K562 (cell line): ENCODE results near the gene IPP. TPM values are rescaled to one million over a fixed set of nuclear protein-coding genes. Genes with fewer than 3 reads are reported as not detected.

ENCODE experiments used
- CBX3 ChIP-seq, 2 experiments: IDR thresholded peaks; 1 replicate in 1 of 2; 2 replicates in 1 of 2; pipeline ENCODE4 v1.6.1; 2012; ENCODE audit warnings: inconsistent platforms in 2 of 2, low read length in 2 of 2, borderline replicate concordance in 1 of 2, control low read depth in 1 of 2
- CREB1 ChIP-seq, 2 experiments: sonication (generic) in 1 of 2; formaldehyde crosslinking in 1 of 2; IDR thresholded peaks; 2 replicates each; pipeline versions ENCODE4 v1.6.1 to v1.8.0; 2012 to 2022; ENCODE audit warnings: inconsistent platforms in 1 of 2, mild to moderate bottlenecking in 1 of 2, missing genetic modification reagents in 1 of 2, moderate library complexity in 1 of 2
- CREM ChIP-seq: IDR thresholded peaks from 2 replicates; pipeline ENCODE4 v1.6.1; 2014; ENCODE audit warnings: antibody characterized with exemption, low read depth
- DNMT1 ChIP-seq: fragments of 450-650 bp; IDR thresholded peaks from 2 replicates; pipeline ENCODE4 v1.6.1; 2016; ENCODE audit warnings: antibody characterized with exemption, mild to moderate bottlenecking
- FIP1L1 ChIP-seq: fragments of 200-400 bp; formaldehyde crosslinking; IDR thresholded peaks from 2 replicates; pipeline ENCODE4 v1.6.1; 2018; ENCODE audit warnings: mild to moderate bottlenecking, low read depth, low read length; ENCODE audit not compliant: poor library complexity, severe bottlenecking
- FOSL1 ChIP-seq: fragments of 200-800 bp; sonication (Bioruptor generic); conservative IDR thresholded peaks from 2 replicates; pipeline ENCODE4 v1.6.1; 2016; ENCODE audit warnings: missing genetic modification characterization, missing compliant biosample characterization
- KLF16 ChIP-seq: IDR thresholded peaks from 2 replicates; pipeline ENCODE4 v1.6.1; 2016; ENCODE audit warnings: antibody characterized with exemption
- LARP7 ChIP-seq: fragments of 450-650 bp; IDR thresholded peaks from 2 replicates; pipeline ENCODE4 v1.6.1; 2016
- MCM5 ChIP-seq: fragments of 450-650 bp; IDR thresholded peaks from 2 replicates; pipeline ENCODE4 v1.6.1; 2016; ENCODE audit warnings: low read depth
- MTA2 ChIP-seq: fragments of 450-650 bp; IDR thresholded peaks from 2 replicates; pipeline ENCODE4 v1.6.1; 2016; ENCODE audit warnings: low read depth
- NCOA2 ChIP-seq, 2 experiments: fragments of 450-650 bp; IDR thresholded peaks; 2 replicates each; pipeline ENCODE4 v1.6.1; 2018; ENCODE audit warnings: mild to moderate bottlenecking in 2 of 2, moderate library complexity in 1 of 2; ENCODE audit not compliant: partially characterized antibody in 2 of 2
- NEUROD1 ChIP-seq: fragments of 150-350 bp; IDR thresholded peaks from 2 replicates; pipeline ENCODE4 v1.6.1; 2014; ENCODE audit warnings: borderline replicate concordance, low read length, low read depth; ENCODE audit not compliant: partially characterized antibody
- NFYB ChIP-seq: IDR thresholded peaks from 2 replicates; pipeline ENCODE4 v1.6.1; 2011; ENCODE audit warnings: mild to moderate bottlenecking, moderate library complexity; ENCODE audit not compliant: insufficient read length; ENCODE audit errors: extremely low read depth
- NR2C2 ChIP-seq, 2 experiments: fragments of 200-800 bp in 1 of 2; sonication (Bioruptor generic) in 1 of 2; sonication (generic) in 1 of 2; formaldehyde crosslinking in 1 of 2; IDR thresholded peaks; 2 replicates each; pipeline versions ENCODE4 v1.6.1 to v1.8.0; 2016 to 2022; ENCODE audit warnings: mild to moderate bottlenecking in 1 of 2, missing compliant biosample characterization in 1 of 2, missing genetic modification characterization in 1 of 2, missing genetic modification reagents in 1 of 2
- PHF20 ChIP-seq: fragments of 450-650 bp; IDR thresholded peaks from 2 replicates; pipeline ENCODE4 v1.6.1; 2018; ENCODE audit not compliant: partially characterized antibody
- RAD21 ChIP-seq, 2 experiments: fragments of 250-450 bp in 1 of 2; fragments of 450-650 bp in 1 of 2; sonication (Bioruptor Pico) in 1 of 2; formaldehyde crosslinking in 1 of 2; IDR thresholded peaks in 1 of 2; conservative IDR thresholded peaks in 1 of 2; 2 replicates each; pipeline versions ENCODE4 v1.4.0 to v1.8.0; 2020 to 2022; ENCODE audit warnings: mild to moderate bottlenecking in 2 of 2, moderate library complexity in 1 of 2
- SMAD2 ChIP-seq: fragments of 150-350 bp; IDR thresholded peaks from 2 replicates; pipeline ENCODE4 v1.6.1; 2014; ENCODE audit warnings: low read depth, mild to moderate bottlenecking, low read length
- SMARCE1 ChIP-seq: fragments of 450-650 bp; IDR thresholded peaks from 2 replicates; pipeline ENCODE4 v1.7.1; 2016; ENCODE audit warnings: mild to moderate bottlenecking
- TCF15 ChIP-seq: fragments of 250-450 bp; sonication (Bioruptor Pico); IDR thresholded peaks from 2 replicates; pipeline ENCODE4 v1.8.0; 2022; ENCODE audit warnings: moderate library complexity, mild to moderate bottlenecking, inconsistent platforms
- ZBTB1 ChIP-seq: sonication (generic); formaldehyde crosslinking; IDR thresholded peaks from 2 replicates; pipeline ENCODE4 v1.8.1; 2023; ENCODE audit warnings: missing genetic modification reagents, low read depth, mild to moderate bottlenecking, borderline replicate concordance
- ZBTB33 ChIP-seq: sonication (generic); formaldehyde crosslinking; IDR thresholded peaks from 2 replicates; pipeline ENCODE4 v1.8.1; 2023; ENCODE audit warnings: mild to moderate bottlenecking, missing genetic modification reagents
- ZBTB9 ChIP-seq: fragments of 450-650 bp; formaldehyde crosslinking; IDR thresholded peaks from 2 replicates; pipeline ENCODE4 v1.4.0; 2020; ENCODE audit warnings: mild to moderate bottlenecking, moderate library complexity
- ZFP30 ChIP-seq: fragments of 250-450 bp; sonication (Bioruptor Pico); IDR thresholded peaks from 2 replicates; pipeline ENCODE4 v1.8.0; 2022; ENCODE audit warnings: moderate library complexity, mild to moderate bottlenecking, inconsistent platforms, borderline replicate concordance
- ZNF124 ChIP-seq: sonication (generic); formaldehyde crosslinking; IDR thresholded peaks from 2 replicates; pipeline ENCODE4 v1.8.1; 2022; ENCODE audit warnings: missing genetic modification reagents
- ZNF165 ChIP-seq: fragments of 250-450 bp; sonication (Bioruptor Pico); IDR thresholded peaks from 2 replicates; pipeline ENCODE4 v1.4.0; 2020; ENCODE audit warnings: borderline replicate concordance
- ZNF444 ChIP-seq: fragments of 250-450 bp; sonication (Bioruptor Pico); IDR thresholded peaks from 2 replicates; pipeline ENCODE4 v1.4.0; 2020; ENCODE audit warnings: mild to moderate bottlenecking, moderate library complexity
- polyA plus RNA-seq, 8 experiments: library from polyadenylated mRNA; depleted of rRNA in 4 of 8; stranded (reverse) in 5 of 8; unstranded in 3 of 8; fragments of >200 nt; fragmentation: Nextera tagmentation in 2 of 8; fragmentation: Illumina TruSeq in 1 of 8; extraction: Ambion mirVana in 2 of 8; extraction: Trizol in 1 of 8; gene quantifications; 2 replicates each; pipeline versions ENCODE4 v1.2.1 to v1.2.3, GENCODE V29; 2011 to 2014; ENCODE audit warnings: inconsistent platforms in 1 of 8, missing spikeins in 1 of 8
- total RNA-seq, 7 experiments: library from RNA; depleted of rRNA in 6 of 7; stranded (reverse); fragments of >200 nt in 6 of 7; fragmentation: Illumina TruSeq in 2 of 7; extraction: Trizol in 2 of 7; gene quantifications; 2 replicates each; pipeline versions ENCODE4 v1.2.1 to v1.2.3, GENCODE V29; 2011 to 2021; ENCODE audit warnings: low replicate concordance in 1 of 7

The IPP gene
- total and polyA plus RNA-seq, 9 of the 15 experiments (the other 6 are each of a cell fraction or from before 2014, with no cell fraction given), result 6.9 to 15.1 (median 9.7) TPM

GRCh38 chr1:45753248-45754037 is 3.0 kb upstream of the IPP start (continued):
- TF ChIP-seq TCF15 (CRISPR knock-in tag) (no peak), ZFP30 (CRISPR knock-in tag) (no peak), NCOA2 (IDR thresholded peaks at IDR 0.05; ENCODE audit: partially characterized antibody in 2 of 2) (no peak), MTA2 (no peak), FIP1L1 (no peak), ZBTB1 (CRISPR knock-in tag) (no peak), SMARCE1 (peak; percentile 30; the same call in 1 of the 2 replicates), PHF20 (no peak), CBX3 (IDR thresholded peaks at IDR 0.05; ENCODE audit: borderline replicate concordance in 1 of 2, low read length in 2 of 2) (no peak), ZBTB33 (peak; percentile 54; the same call in 1 of the 2 replicates), NFYB (no peak), DNMT1 (no peak), CREB1 (IDR thresholded peaks at IDR 0.05) (no peak), CREB1 (CRISPR knock-in tag; IDR thresholded peaks at IDR 0.05) (no peak; the same call in 1 of the 2 replicates), NEUROD1 (peak; percentile 21), ZNF444 (CRISPR knock-in tag) (no peak), MCM5 (no peak), SMAD2 (no peak), NR2C2 (CRISPR knock-in tag; IDR thresholded peaks at IDR 0.05) (no peak), NR2C2 (tag; IDR thresholded peaks at IDR 0.05) (peak; percentile 58; the same call in 1 of the 2 replicates), ZNF165 (CRISPR knock-in tag) (no peak), KLF16 (no peak), ZBTB9 (0 out of 2 replicates have a peak, but pooled peaks have one; percentile 25), FOSL1 (peak; percentile 33), LARP7 (no peak), RAD21 (CRISPR knock-in tag; conservative IDR thresholded peaks at IDR 0.05 in 1 of 2, IDR thresholded peaks at IDR 0.05 in 1 of 2) (no peak), ZNF124 (CRISPR knock-in tag) (no peak), CREM (no peak)
